Upper lobe of left lung (tissue), 6 donors: ENCODE results near the gene PPP4C. TPM values are rescaled to one million over a fixed set of nuclear protein-coding genes. Genes with fewer than 3 reads are reported as not detected.
"Not testable (repeated sequence)": the region's sequence is repeated elsewhere in the genome, so short reads cannot be mapped to it uniquely, and the experiment has no call there.

ENCODE experiments used
- ATAC-seq, 2 donors: fragments of 200-7000 bp; cut with Tn5 transposase; one replicate each; pipeline ENCODE4 v1.9.1; 2022; ENCODE audit warnings: mild to moderate bottlenecking in 2 of 2, moderate library complexity in 2 of 2; ENCODE audit not compliant: low FRiP score in 2 of 2
- DNase-seq, 2 donors: peaks; one replicate each; pipeline ENCODE4 v3.0.0-alpha.2; 2019 to 2020
- H3K27ac ChIP-seq, 4 donors: fragments of 200-600 bp; sonication (generic); one replicate each; pipeline ENCODE4 v1.5.1; 2016 to 2019
- H3K27me3 ChIP-seq, 4 donors: fragments of 200-600 bp; sonication (generic); one replicate each; pipeline ENCODE4 v1.5.1; 2017 to 2019
- H3K36me3 ChIP-seq, 4 donors: fragments of 200-600 bp; sonication (generic); one replicate each; pipeline ENCODE4 v1.5.1; 2016 to 2019
- H3K4me1 ChIP-seq, 4 donors: fragments of 200-600 bp; sonication (generic); one replicate each; pipeline ENCODE4 v1.5.1; 2018 to 2019
- H3K4me3 ChIP-seq, 4 donors: fragments of 200-600 bp; sonication (generic); one replicate each; pipeline ENCODE4 v1.5.1; 2017 to 2019; ENCODE audit warnings: mild to moderate bottlenecking in 2 of 4, moderate library complexity in 1 of 4
- H3K9me3 ChIP-seq, 4 donors: fragments of 200-600 bp; sonication (generic); one replicate each; pipeline ENCODE4 v1.5.1; 2018 to 2019
- CTCF ChIP-seq, 6 experiments: fragments of 450-650 bp in 4 of 6; fragments of 200-600 bp in 2 of 6; sonication (generic) in 2 of 6; IDR thresholded peaks; one replicate each; pipeline ENCODE4 v1.5.1; 2016 to 2019; ENCODE audit warnings: antibody characterized with exemption in 6 of 6
- EP300 ChIP-seq, 4 donors: sonication (generic); formaldehyde crosslinking; IDR thresholded peaks; one replicate each; pipeline ENCODE4 v1.5.1; 2017; ENCODE audit warnings: antibody characterized with exemption in 4 of 4, control low read depth in 2 of 4
- POLR2A ChIP-seq, 4 donors: fragments of 450-650 bp; IDR thresholded peaks; one replicate each; pipeline ENCODE4 v1.5.1; 2016 to 2017; ENCODE audit warnings: antibody characterized with exemption in 4 of 4, mild to moderate bottlenecking in 2 of 4
- POLR2AphosphoS5 ChIP-seq, 2 donors: sonication (generic); formaldehyde crosslinking; IDR thresholded peaks; one replicate each; pipeline ENCODE4 v1.5.1; 2017; ENCODE audit warnings: antibody characterized with exemption in 2 of 2
- WGBS, 2 donors: methylation state at CpG; one replicate each; pipeline ENCODE4 v1.1.5; 2017 to 2018; 5-methylcytosine and 5-hydroxymethylcytosine counted together
- total RNA-seq, 6 donors: library from RNA; depleted of rRNA in 4 of 6; stranded (reverse); fragments of >200 nt in 4 of 6; gene quantifications; one replicate each; pipeline versions ENCODE4 v1.1.0 to v1.2.1, GENCODE V29; 2016 to 2021
- donor health status: DM: no; HTN: no; CAD: no; lungs with moderate emphysema.
- donor health status: DM: no; HTN: yes; CAD: no; lungs with severe emphysema.

The PPP4C gene
- total RNA-seq, 6 donors from 2014 or later: 44.4 to 99.4 (median 80.0) TPM

GRCh38 chr16:30033270-30033669 lies 42.5 kb upstream of the PPP4C start:
- no peak for TF ChIP-seq EP300 (IDR thresholded peaks at IDR 0.05)
- TF ChIP-seq POLR2AphosphoS5 (IDR thresholded peaks at IDR 0.05): no peak
- no peak for TF ChIP-seq POLR2A (IDR thresholded peaks at IDR 0.05)

GRCh38 chr16:30040221-30040620 lies 35.6 kb upstream of the PPP4C start:
- ATAC-seq (no peak), DNase-seq (no peak)
- TF ChIP-seq EP300 (IDR thresholded peaks at IDR 0.05) (no peak), CTCF (IDR thresholded peaks at IDR 0.05) (no peak), POLR2A (IDR thresholded peaks at IDR 0.05) (no peak), POLR2AphosphoS5 (IDR thresholded peaks at IDR 0.05) (no peak)
- H3K4me3 ChIP-seq: no peak overlapping the region
- no peaks in the 10 kb centered on the region for H3K36me3 ChIP-seq
- no peaks in the 10 kb centered on the region for H3K9me3 ChIP-seq
- H3K27ac ChIP-seq: no peak overlapping the region
- 45 to 61% methylated on average over 5 of the region's 5 CpGs for WGBS, 2 donors
- H3K4me1 ChIP-seq: no peaks in the 10 kb centered on the region
- no peaks in the 10 kb centered on the region for H3K27me3 ChIP-seq

More at GRCh38 chr16:30033270-30033669, 42.5 kb upstream of the PPP4C start:
- ATAC-seq (no peak), DNase-seq (no peak)
- 80 to 81% methylated on average over 7 of the region's 7 CpGs for WGBS, 2 donors
- Histone ChIP-seq H3K4me3 (no peak overlapping the region), H3K27ac (no peak overlapping the region), H3K9me3 (no peaks in the 10 kb centered on the region), H3K36me3 (no peaks in the 10 kb centered on the region), H3K4me1 (peaks cover 3 to 16% (median 7%) of the 10 kb centered on the region in 4 donors), H3K27me3 (peaks cover 0 to 38% (median 22%) of the 10 kb centered on the region in 4 donors)

- H3K27ac ChIP-seq, H3K27me3 ChIP-seq, H3K4me1 ChIP-seq, H3K9me3 ChIP-seq, H3K4me3 ChIP-seq, H3K36me3 ChIP-seq, ATAC-seq, DNase-seq: not testable (repeated sequence)
- 77 to 83% methylated on average over 5 of the region's 5 CpGs for WGBS, 2 donors
These were observed 35.1 kb upstream of the PPP4C start for GRCh38 chr16:30040690-30041089.

DNA sequence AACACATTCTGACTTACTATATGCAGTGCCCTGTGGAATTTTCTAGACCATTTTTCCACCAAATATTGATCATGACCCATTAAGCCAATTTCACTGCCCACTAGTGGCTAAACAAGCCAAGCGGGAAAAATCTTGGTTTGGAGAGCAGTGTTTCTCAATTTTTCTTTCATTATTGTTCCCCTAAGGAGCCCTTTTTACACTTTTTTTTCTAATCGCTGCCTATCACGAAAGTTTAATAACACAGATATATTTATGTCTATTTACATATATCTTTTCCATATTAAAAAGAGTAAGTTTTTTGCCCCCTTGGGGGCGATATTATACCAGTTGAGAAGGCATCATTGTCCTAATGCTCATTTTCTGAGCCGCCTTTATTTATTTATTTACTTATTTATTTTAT lies 34.0 kb upstream of the PPP4C start:
- no peaks in the 10 kb centered on the region for H3K36me3 ChIP-seq
- ATAC-seq: no peak
- peak in 3 of 6 experiments; percentile 24 to 36 (median 30) for TF ChIP-seq CTCF (IDR thresholded peaks at IDR 0.05)
- TF ChIP-seq POLR2AphosphoS5 (IDR thresholded peaks at IDR 0.05): no peak
- TF ChIP-seq POLR2A (IDR thresholded peaks at IDR 0.05): no peak
- no peak for TF ChIP-seq EP300 (IDR thresholded peaks at IDR 0.05)
- no peak overlapping the region for H3K4me3 ChIP-seq
- DNase-seq: no peak
- WGBS, 2 donors: 21 to 25% methylated on average over 5 of the region's 5 CpGs
- H3K27me3 ChIP-seq: no peaks in the 10 kb centered on the region
- no peaks in the 10 kb centered on the region for H3K4me1 ChIP-seq
- no peaks in the 10 kb centered on the region for H3K9me3 ChIP-seq
- H3K27ac ChIP-seq: no peak overlapping the region

DNA sequence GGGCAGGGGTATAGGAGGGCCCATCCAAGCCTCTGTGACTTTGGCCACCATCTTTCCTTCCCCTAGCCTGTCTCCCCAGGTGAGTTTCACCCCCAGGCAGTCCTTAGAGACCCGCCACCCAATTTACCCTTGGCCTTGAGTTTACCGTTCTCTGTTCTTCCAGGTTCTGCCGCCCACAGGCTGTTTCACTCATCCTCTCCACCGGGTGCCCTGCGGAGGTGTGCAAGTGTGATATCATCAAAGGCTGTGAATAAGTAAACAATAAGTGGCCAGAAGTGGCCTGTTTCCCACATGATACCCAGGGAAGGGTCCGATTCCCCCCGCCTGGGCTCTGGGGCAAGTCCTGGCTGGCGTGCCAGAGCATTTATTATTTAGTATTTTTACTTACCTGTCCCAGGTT lies 29.6 kb upstream of the PPP4C start:
- no peak overlapping the region for H3K4me3 ChIP-seq
- no peaks in the 10 kb centered on the region for H3K9me3 ChIP-seq
- no peaks in the 10 kb centered on the region for H3K27me3 ChIP-seq
- no peak overlapping the region for H3K27ac ChIP-seq
- no peak for ATAC-seq
- H3K4me1 ChIP-seq: no peaks in the 10 kb centered on the region
- TF ChIP-seq POLR2A (IDR thresholded peaks at IDR 0.05): no peak
- no peak for TF ChIP-seq EP300 (IDR thresholded peaks at IDR 0.05)
- no peak for TF ChIP-seq CTCF (IDR thresholded peaks at IDR 0.05)
- no peak for TF ChIP-seq POLR2AphosphoS5 (IDR thresholded peaks at IDR 0.05)
- 60 to 65% methylated on average over 6 to 8 of the region's 8 CpGs for whole genome bisulfite sequencing, 2 donors
- H3K36me3 ChIP-seq: no peaks in the 10 kb centered on the region
- no peak for DNase-seq

DNA sequence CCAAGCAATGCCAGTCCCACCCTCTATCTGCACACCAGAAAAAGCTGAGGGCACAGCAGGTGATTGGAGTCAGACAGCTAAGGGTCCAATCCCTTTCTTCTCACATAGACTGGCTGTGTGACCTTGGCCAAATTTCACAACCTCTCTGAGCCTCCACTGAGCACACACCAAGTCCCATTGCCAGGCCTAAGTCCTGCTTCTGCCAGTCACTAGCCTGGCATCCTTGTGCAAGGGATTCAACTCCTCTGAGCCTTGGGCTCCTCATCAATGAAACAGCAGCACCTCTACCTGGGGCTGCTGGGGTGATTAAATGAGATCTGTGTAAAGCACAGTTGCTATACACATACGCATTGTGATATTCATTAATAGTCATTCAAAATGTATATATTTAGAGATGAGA lies 29.2 kb upstream of the PPP4C start:
- Histone ChIP-seq H3K4me3 (no peak overlapping the region), H3K9me3 (no peaks in the 10 kb centered on the region), H3K36me3 (no peaks in the 10 kb centered on the region), H3K4me1 (no peaks in the 10 kb centered on the region), H3K27ac (no peak overlapping the region), H3K27me3 (no peaks in the 10 kb centered on the region)
- 95 to 100% methylated on average over 1 of the region's 1 CpG for WGBS, 2 donors
- ATAC-seq (no peak), DNase-seq (no peak)
- TF ChIP-seq CTCF (IDR thresholded peaks at IDR 0.05) (no peak), EP300 (IDR thresholded peaks at IDR 0.05) (no peak), POLR2AphosphoS5 (IDR thresholded peaks at IDR 0.05) (no peak), POLR2A (IDR thresholded peaks at IDR 0.05) (no peak)
